ENCODE data around the gene ARSB.
"Not testable (repeated sequence)": the region's sequence is repeated elsewhere in the genome, so short reads cannot be mapped to it uniquely, and the experiment has no call there.

The ARSB gene

DNA sequence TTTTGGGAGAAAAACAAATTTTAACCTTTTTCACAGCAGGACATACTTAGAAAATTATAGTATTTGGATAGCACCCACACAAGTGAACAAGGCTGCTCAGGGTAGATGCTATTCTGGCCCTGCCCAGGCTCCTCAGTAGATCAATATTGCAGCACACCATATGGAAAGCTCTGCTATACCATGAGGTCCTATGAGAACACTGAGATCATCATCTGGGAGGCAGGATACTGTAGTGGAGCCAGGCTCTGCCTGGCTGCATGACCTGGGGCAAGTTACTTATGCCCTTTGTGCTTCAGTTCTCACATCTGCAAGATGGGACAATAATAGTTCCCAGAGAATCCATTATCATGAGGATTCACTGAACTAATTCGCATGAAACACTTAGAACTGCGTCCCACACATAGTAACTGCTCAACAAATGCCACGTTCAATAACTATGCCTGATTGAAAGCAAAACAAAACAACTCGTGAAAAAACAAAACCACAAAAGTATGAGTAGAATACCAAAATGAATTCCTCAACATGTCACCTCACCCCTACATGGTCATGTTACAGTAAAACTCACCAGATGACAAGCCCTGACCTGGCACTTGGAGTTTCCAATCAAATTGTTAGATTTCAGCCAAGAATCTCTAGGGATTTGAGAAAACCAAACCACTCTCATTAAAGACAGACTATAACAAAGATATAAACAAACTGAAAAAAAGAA is 31.9 kb downstream of the ARSB start:
- no peak for DNase-seq (ENCODE audit: low read depth)

DNA sequence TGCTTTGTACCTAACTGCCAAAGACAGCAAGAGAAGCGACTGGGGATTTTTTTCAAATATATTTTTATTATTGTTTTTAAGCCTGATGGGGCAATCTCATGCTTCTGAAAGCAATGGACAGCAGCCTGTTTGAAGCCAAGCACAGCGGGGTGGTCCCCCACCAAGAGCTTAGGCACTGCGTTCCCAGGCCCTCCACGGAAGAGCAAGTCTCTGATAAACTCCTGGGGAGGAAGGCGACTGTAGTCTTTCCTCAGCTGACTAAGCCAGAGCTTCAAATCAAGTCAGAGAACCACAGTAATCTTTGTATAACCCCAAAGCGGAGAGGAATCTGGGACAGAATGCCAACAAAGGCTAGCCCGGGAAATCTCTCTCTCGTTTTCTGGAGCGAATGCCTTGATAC is 54.4 kb downstream of the ARSB start:
- no peak for DNase-seq (ENCODE audit: low read depth)

DNA sequence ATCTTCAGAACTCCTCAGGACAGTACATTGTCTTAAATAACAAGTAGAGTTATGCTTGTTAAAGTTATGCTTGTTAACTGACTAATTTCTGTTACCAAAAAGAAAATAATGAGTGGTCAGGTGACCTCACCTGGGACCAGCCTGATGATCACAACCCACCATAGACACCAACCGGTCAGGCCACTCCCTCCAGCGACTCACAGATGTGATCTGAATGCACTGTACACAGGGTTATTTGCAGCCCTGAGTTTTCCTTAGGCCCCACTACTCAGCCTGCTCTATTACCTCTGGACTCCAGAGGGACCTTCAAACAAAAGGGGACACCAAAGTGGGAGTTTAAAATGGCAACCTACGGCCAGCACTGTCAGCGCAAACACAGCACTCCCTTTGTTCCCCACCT is 55.3 kb downstream of the ARSB start:
- no peak for DNase-seq (ENCODE audit: low read depth)

DNA sequence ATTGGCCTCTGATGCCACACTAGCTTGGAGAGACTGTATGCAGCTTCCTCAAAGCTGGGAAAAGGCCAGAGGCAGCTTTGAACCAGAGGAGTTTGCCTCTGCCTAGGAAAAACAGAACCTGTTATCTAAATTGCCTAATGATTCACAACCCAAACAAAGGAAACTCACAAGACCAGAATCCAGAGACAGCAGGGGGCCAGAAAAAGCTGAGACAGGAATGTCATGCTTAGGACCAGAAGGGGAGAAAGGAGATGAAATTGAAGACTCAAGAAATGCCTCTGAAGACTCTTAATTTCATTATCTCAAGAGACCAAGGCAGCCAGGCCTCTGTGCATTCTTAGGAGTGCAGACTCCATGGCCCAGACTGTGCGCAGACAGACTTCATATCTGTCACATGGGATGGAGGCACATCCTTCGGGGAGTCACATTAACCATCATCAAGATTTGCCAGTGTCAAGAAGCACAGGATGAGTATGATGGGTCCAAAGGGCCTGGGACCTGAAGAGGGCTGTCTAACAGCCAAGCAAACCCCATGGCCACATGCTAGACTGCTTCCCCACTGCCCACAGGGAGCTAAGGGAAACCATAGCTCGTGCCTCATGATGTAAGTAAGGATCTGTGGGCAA is 57.3 kb downstream of the ARSB start:
- no peak for DNase-seq (ENCODE audit: low read depth)

DNA sequence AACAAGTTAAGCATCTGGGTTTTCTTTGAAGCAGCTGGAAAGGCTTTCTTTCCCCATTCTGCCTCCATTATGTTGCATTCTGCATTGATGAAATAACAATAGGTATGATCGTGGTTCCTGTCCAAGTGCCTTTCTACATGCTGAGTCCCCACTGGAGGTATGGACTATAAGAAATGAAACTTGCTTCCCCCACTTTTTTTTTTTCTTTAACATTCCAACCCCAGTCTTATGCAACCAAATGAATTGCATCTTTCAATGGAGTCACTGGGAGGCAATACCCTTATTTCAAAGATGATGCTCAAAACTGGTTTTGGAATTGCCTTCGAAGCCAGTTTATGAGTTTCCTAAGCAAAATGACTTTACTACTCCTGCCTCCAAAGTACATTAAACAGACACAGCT is 58.9 kb downstream of the ARSB start:
- no peak for DNase-seq (ENCODE audit: low read depth)

DNA sequence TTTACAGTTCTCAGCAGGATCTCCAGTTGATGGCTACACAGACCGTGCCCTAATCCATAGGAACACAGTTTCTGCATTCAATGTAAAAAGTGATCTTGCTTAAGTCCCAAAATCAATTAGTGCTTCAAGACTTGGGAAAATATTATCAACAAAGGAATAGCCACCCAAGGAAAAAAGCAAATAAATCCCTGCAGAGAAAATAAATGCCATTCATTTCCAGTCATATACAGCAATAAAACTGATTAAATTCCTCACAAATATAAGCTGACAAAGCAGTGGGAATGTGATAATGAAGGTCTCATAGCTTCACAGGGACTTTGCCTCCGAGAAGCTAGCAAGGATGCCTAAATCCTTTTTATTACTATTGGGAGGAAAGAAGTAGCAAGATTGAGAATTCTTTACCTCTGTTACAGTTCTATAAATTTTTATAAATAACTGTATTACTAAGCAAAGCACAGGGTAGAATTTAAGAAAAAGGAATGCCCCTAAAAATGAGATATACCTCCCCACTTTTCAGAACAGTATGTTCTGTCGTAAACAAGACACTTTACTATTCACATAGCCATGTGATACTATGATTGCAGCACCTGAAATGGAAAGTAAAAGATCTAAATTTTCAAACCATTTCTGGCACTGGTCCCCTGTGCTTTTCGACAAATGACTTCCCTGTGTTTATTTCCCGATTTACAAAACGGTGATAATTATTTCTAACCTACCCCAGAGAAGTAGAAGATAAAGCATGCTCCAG is 59.8 kb downstream of the ARSB start:
- no peak for DNase-seq (ENCODE audit: low read depth)

DNA sequence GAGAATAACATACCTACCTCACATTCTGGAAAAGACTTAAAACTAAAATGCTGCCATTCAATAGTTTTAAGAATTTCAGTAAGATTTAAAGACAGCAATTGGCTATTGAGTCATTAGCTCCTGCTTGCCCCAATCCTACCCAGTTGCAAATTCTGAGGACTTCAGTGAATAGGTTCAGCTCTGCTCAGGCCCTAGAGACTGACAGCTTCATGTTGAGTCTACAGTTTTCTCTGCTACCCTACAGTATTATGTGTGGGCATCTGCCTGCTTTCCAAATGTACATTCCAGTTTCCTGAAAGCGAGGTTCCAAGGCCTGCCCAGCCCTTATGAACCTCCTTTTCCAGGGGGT is 61.5 kb downstream of the ARSB start:
- DNase-seq (ENCODE audit: low read depth): no peak

DNA sequence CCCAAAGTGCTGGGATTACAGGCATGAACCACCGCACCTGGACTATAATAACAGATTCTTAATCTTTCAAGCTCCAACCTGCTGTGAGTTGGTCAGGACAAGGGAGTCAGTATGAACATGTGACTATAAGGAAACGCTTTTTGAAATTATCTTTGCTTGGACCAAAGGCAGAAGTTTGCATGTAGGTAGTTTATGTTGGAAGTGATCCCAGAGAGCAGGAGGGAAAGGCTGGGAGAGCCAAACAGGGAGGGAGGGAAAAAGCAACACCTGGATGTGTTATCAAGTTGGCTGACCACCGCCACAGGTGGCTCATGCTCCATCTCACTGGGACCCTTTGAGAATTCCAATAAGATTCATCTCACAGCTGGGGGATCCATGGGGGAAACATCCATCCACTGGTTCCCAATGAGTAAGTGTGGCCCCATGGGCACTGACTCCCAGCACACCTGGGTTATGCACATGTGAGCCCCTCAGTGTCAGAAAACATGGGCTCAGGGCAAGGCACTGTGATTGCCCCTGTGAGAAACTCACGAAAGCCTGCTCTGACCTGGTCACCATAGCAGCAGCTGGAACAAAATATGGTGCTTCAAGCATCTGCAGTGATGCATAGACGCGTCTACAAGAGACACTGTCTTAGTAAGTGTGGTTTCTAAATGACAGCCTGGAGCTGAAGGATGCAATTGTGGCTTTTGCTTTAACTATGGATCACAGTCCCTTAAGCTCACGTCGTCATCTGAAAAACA is 62.1 kb downstream of the ARSB start:
- DNase-seq (ENCODE audit: low read depth): no peak

DNA sequence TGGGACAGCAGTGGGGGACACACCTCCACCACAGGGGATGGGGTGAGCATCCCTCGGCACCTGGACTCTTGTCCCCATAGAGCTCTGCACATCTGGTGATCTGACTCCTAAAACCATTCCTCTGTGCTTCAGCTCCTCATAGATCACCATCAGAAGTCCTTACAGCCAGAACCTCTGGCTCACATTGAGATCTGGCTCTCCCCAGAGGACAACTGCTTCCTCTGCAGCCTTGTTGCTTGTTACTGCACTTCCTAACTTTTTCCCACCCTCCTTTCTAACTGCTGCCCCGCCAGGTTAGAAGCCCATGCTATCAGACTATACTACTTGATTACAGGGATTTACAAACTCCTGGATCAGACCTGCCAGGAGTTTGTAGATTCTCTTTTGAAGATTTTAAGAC is 64.5 kb downstream of the ARSB start:
- no peak for DNase-seq (ENCODE audit: low read depth)

DNA sequence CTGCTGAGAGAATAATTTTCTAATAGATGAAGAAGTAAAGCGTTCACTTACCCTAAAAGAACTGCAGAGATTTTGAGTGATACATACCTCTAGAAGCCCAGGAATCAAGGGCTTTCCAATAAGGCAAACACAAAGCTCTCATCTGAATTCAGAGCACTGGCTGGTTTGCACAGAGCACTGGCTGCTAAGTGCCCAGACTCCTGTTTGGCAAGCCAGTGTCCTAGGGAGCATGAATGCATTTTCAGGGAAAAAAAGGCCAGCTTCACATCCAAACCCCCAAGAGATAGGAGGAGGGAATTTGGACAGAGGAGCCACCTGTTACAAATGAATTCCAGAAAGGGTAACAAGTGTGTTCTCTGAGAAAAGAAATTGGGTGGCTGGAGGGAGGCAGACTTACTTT is 65.3 kb downstream of the ARSB start:
- no peak for DNase-seq (ENCODE audit: low read depth)

DNA sequence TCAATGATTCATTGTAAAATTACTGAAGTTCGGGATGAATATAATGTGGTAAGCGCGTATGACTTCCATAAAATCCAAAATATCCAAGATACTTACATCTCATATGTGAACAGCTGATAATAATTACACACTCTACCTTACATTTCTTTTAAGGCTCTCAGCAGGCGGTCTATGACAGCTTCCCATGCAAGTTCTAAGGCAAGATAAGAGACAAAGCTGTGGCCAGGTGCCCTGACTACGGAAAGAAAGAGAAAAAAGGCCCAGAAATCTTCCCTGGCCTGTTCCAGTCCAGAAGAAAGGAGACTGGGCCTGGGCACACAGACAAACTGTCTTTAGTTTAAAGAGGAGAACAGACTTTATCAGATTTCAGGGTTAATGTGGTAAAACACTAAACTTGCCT is 69.1 kb downstream of the ARSB start:
- no peak for DNase-seq (ENCODE audit: low read depth)

DNA sequence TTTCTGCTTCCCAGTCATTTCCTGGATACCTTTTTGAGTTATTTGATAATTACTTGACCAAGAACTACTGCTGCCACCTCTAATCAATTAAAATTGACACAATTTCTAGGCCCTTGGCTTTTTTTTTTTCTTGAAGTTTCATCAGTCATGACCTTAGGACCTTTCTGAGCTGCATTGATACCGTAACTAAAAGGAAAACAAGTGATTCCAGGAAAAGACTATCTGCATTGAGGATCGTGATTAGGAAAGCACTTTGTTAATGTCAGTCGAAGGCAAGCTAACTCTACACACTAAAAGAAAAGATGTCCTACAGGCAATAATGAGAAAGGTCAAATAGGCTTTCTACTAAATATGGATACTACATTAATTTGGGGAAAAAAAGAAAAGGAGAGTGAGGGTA is 69.9 kb downstream of the ARSB start:
- DNase-seq (ENCODE audit: low read depth): no peak

DNA sequence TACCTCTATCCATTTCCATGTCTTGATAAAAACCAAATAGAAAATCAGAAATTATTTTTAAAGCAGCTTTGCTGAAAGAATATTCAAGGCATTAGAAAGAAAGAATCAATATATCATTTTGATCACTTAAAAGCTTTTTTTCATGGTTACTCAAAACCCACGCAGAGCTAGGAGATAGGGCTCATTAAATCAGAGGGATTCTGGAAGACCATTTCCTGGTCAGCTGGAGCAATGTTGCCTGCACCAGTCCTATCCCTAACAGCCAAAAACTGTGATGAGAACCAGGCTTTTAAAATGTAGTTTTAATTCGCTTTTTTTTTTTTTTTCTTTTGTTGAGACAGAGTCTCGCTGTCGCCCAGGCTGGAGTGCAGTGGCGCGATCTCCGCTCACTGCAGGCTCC is 72.3 kb downstream of the ARSB start:
- no peak for DNase-seq (ENCODE audit: low read depth)

DNA sequence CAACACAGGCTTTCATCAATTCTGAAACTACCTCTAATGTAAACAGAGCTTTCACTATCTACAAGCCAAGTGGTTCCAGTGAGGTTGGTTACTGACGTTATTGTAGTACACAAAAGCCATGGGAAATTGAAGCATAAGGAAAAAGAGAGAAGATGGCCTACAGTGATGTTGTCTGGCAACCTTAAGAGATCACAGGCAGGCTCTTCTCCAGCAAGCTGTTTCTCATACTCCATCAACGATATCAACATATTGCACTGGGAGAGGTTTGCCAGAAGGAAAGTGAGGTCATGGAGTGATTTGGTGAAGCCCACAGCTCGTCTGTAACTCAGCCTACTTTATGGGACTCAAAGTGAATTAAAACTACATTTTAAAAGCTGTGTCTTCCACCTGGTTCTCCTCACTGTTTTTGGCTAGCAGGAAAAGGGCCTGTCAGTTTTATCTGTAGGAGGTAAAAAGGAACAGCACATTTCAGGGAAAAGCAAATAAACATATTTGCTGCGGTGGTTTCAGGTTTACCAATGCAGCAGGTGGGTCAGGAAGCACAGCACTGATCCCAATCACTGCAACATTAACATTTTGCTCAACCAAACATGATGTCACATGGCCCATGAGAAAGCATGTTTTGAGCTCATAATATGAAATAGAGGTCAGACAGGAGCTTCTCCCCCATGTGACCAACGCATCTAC is 72.9 kb downstream of the ARSB start:
- no peak for DNase-seq (ENCODE audit: low read depth)

DNA sequence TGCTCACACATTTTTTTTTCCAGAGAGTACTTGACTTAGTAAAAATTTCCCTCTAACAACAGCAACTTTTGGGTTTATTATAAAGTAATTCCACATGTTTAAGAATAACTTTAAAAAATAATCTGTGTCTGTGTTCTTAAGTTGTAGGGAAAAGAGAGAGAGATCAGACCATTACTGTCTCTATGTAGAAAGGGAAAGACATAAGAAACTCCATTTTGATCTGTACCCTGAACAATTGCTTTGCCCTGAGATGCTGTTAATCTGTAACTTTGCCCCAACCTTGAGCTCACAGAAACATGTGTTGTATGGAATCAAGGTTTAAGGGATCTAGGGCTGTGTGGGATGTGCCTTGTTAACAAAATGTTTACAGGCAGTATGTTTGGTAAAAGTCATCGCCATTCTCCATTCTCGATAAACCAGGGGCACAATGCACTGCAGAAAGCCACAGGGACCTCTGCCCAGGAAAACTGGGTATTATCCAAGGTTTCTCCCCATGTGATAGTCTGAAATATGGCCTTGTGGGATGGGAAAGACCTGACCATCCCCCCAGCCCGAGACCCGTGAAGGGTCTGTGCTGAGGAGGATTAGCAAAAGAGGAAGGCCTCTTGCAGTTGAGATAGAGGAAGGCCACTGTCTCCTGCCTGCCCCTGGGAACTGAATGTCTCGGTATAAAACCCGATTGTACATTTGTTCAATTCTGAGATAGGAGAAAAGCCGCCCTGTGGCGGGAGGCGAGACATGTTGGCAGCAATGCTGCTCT is 75.7 kb downstream of the ARSB start:
- not testable (repeated sequence) for DNase-seq (ENCODE audit: low read depth)

DNA sequence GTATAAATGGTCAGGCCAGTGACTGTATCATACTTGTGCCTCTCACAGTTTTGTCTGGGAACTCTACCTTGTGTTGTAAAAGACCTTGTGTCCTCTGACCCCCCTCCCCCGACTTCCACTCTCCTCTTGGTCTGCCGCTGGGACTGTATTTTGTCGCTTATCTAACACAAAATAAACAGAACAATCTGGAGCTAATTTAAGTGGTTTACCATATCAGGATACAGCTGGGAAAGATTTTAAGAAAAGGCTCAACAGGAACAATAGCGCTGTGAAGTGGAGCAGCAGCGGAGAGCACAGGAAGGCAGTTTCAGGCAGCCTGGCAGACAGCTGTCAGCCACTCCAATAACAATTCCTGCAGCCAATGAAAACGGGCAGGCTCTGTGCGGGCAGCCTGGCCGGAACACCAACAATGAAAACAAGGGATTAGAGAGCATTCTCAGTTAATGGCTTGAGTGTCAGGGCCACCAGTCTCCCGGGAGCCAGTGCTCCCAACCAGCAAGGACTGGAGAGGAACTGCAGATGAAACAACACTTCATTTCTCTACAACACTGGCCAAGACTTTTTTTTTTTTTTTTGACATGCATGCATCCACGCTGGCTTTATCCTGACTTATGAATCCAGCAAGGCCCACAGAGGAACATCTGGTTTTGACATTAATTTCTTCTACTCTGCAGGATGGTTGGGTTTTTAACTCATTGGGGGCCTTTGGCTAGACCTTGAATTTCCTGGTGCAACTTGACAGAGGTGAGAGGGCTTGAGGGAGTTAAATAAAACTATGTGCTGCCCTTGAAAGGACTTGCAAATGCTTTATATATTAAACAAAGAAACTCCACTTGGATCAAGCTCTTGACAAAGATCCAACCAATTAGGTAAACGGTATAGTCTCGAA is 76.7 kb downstream of the ARSB start:
- no peak for DNase-seq (ENCODE audit: low read depth)

DNA sequence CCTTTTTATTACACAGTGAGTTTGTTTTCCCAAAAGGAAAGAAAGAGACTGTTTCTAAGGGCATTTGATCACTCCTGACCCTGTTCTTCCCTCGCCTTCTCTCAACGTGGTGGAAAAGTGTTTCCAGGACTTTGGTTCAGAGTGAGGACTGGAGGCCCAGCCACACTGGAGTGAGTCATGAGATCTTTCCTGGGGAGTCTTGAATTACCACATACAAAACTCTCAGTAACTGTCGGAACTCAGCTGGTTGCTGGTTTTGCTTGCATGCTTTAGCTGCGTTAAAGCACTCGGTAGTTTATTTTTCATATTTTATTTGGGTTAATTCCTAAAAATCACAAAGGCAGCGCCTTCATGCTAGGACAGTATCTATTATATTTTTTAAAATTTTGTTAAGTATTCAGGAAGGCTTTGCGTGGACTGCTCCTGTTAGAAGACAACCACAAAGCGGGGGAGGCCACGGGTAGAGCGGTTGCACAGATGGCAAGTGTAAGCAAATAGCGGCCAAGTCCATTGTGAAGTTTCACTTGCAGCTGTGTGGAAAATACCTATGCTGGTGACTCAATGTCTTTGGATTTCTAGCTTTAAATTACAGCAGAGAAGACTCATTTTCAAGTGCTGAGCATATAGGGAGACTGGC is 77.7 kb downstream of the ARSB start:
- DNase-seq (ENCODE audit: low read depth): peak; percentile 85

DNA sequence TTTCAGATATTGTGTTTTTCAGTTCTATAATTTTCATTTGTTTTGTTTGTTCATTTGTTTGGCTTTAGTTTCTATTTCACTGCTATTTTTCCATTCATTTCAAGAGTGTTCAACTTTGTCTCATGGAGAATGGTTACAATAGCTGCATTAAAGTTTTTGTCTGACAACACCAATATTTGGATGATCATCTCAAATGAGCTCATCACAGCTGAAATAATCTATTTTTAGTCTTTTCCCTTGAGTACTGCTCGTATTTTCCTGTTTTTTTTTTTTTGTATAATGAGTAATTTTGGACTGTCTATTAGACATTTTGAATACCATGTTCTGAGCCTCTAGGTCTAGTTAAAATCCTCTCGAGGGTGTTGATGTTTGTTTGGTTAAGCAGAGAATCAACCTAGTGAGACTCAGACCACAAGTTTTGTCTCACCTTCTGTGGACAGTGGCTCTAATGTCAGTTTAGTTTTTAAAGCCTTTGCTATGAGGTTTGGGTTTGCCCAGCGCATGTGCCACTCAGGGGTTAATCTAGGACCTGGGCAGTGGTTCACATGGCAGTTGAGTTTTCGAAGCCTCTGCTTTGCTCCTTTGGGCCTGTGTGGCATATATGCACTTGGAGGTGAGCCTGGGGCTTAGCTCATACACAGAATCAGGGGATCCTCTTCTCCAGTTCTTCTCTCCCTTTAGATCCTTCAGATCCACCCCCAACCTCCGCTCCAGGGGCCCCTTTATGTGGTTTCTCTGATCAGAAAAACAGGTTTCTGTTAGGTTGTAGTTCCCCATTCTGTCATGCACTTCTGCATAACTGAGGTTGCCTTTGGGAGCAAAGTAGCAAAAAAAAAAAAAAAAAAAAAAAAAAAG is 79.8 kb downstream of the ARSB start:
- no peak for DNase-seq (ENCODE audit: low read depth)

DNA sequence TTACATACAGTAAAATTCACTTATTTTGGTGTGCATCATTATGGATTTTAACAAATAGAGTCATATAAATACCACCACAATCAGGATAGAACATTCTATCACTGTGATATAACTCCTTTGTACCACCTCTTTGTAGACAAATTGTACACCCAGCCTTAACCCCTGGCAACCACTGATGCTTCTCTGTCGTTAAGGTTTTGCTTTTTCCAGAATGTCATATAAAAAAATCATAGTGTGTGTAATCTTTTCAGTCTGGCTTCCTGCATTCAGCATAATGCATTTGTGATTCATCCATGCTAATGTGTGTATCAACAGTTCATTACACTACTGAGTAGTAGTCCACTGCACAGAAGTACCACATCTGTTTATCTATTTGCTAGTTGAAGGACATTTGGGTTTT is 81.2 kb downstream of the ARSB start:
- DNase-seq (ENCODE audit: low read depth): no peak

All from HS-5 (cell line).